Testis (tissue), 2 donors: ENCODE results near the gene DNAJC12.

Source experiments
- CTCF ChIP-seq, 3 experiments: fragments of 450-650 bp in 2 of 3; fragments of 200-600 bp in 1 of 3; sonication (generic) in 1 of 3; IDR thresholded peaks; one replicate each; pipeline ENCODE4 v1.5.1; 2016 to 2019; ENCODE audit warnings: antibody characterized with exemption in 3 of 3, mild to moderate bottlenecking in 2 of 3, moderate library complexity in 1 of 3
- POLR2A ChIP-seq: fragments of 450-650 bp; IDR thresholded peaks from one replicate; pipeline ENCODE4 v1.6.1; 2017; ENCODE audit warnings: antibody characterized with exemption, mild to moderate bottlenecking, moderate library complexity

GRCh38 chr10:67802767-67803538, 35.0 kb downstream of the DNAJC12 start:
- TF ChIP-seq CTCF (IDR thresholded peaks at IDR 0.05) (no peak), POLR2A (no peak)
